HG02943 (cell line): ENCODE data around the gene HSD17B2.
"Not testable (repeated sequence)": the region's sequence is repeated elsewhere in the genome, so short reads cannot be mapped to it uniquely, and the experiment has no call there.

Experiments
- ATAC-seq: cut with Tn5 transposase; IDR thresholded peaks from one replicate; pipeline ENCODE4 v1.9.1; 2021; ENCODE audit warnings: mild to moderate bottlenecking, low read depth, moderate library complexity; ENCODE audit not compliant: unreplicated experiment

The HSD17B2 gene

DNA sequence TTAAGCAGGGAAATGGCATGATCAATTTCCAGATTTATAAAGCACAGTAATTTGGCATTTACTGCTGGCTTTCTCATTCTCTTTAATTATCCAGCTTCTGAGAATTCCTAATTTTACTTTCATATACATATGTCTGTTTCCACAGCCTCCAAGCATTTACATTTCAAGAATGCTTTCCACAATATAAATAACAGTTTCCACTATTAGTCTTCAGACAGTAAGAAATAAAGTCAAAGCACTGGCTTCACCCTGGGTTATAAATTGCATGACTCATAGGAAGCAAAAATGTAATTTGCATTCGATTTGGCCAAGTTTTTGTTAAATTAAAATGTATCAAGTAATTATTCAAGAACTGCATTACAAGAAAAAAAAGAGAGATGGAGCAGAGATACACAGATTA is 81.5 kb downstream of the HSD17B2 start:
- no peak for ATAC-seq

DNA sequence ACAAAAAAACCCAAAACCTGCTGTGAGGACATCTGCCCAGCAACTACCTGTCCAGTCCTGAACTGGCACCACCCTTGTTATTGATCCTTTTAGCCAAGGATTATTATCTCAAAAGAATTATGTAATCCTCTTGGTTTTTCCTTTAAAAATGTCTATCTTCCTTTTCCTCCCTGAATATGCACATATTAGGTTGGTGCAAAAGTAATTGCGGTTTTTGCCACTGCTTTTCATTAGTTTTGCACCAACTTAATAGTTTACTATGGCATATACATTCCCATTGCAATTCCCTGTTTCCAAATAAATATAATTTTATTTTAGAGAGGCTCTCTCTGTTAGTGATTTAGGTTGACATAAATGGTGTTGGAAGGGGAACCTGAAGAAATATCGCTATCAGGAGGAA is 83.7 kb downstream of the HSD17B2 start:
- no peak for ATAC-seq

DNA sequence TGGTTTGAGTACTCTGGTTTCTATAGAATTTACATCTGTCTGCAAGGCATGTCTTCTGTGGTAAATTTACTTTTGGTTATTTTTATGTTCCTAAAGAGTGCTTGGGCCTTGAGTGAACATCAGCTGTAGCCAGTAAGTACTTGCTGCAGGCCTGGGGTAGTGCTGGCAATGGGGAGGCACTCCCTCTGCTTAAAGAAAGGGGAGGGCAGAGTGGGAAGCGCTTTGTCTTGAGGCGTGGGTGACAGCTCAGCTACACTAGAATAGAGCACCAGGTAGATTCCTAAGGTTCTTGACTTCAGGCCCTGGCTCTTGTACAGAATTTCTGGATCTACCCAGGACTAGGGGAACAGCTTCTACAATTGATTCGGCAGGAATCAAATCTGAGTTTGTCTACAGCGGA is 84.4 kb downstream of the HSD17B2 start:
- no peak for ATAC-seq

DNA sequence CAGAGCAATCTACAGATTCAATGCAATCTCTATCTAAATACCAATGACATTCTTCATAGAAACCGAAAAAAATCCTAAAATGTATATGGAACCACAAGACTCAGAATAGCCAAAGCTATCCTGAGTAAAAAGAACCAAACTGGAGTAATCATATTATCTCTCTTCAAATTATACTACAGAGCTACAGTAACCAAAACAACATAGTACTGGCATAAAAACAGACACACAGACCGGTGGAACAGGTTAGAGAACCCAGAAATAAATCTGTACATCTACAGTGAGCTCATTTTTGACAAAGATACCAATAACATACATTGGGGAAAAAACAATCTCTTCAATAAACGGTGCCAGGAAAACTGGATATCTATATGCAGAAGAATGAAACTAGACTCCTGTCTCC is 89.6 kb downstream of the HSD17B2 start:
- ATAC-seq = no peak

DNA sequence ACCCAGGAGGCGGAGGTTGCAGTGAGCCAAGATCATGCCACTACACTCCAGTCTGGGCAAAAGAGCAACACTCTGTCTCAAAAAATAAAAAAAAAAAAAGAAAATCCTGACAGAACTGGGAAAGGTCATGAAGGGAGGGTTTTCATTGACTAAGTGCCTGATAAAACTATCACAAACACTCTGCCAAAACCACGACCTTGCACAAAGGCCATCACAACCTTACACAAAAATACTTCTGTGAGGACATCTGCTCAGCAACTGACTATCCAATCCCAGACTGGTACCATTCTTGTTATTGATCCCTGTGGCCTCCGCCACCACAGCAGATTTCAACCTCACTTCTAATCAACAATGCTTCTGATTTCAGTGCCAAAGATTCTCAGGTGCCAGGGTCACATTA is 94.8 kb downstream of the HSD17B2 start:
- ATAC-seq = no peak

DNA sequence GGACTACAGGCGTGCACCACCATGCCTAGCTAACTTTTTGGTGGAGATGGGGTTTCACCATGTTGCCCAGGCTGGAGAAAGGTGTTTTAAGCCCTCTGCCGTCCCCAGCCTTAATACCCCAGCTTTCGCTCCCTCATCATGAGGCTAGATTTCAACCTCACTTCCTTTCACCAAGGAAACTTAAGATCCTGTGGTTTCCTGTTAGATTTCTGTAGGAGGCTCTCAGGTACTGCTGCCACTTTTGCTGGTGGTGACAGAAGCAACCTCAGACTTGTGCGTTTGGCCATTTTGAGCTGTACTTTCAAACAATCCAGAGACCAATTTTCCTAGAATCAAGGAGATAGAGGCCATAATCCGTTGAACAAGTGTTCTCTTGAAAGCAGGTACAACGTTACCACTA is 98.7 kb downstream of the HSD17B2 start:
- no peak for ATAC-seq

DNA sequence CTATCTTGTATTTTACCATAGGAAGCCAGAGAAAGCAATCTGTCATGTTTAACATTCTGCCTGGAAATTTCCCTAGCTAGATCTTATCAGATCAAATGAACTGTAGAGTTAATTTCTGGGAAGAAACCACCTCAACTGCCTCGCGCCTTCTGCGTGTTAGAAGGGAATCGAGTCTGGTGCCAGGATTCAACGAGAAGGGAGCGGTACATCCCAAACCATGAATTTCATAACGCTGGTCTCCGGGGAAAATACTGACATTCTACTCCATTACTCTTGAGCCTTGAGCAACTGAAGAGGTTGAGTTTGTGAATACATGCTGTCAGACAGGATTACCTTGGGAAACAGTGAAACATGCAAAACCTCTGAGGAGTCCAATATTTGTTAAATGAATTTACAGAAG is 99.8 kb downstream of the HSD17B2 start:
- no peak for ATAC-seq

DNA sequence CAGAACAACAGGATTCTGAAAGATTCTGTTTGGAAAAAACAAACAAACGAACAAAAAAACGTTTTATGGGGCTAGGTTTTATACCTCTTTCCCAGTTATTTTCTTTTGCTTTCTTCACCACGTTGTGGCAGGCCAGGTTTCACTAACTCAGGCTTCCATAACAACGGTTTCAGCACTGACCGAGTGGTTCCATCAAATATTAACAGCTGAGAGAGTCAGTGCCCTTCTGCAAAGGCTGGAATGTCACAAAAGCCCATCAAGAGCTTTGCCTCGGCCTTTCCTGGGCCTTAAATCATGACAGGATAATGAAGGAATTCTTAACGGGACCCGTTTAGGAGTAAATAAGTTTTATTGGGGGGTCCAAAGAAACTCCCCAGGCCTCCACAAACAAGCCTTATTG is 100.8 kb downstream of the HSD17B2 start:
- ATAC-seq = no peak

DNA sequence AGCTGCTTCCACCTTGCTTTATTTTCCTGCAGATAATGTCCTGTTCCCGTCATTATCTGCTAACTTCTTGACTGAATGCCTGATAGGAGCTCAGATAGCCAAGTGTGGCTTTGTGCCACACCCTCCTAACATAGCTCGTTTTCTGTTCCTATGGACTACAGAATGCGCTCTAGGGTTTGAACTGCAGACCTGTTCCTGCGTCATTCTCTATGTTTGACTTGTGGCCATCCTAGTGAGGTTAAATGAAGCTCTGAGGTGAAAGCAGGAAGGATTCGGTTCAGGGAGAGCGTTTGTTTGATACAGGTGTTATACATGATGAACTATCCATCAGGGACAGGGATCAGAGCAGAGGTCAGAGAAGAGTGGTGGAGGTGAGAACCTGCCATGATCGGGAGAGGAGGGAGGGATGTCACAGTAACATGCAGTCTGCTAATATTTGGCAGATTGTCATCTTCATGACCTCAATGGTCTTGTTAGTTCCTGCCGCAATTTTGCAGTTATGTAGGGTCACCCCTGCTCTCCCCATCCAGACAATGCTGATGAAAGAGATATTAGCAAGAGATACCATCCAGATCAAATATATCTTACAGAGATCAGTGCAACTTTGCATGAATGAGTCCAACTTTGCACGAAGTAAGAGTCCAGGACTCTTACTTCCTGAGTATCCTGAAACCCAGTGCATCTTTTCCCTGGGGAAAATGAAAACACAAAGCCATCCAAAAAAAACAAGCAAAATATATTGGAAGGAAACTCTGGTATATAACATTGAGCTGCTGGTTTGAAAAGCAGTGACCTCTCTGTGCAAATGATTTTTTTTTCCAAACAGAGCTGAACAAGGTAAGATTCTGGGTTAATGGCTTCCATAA is 102.1 kb downstream of the HSD17B2 start:
- no peak for ATAC-seq

DNA sequence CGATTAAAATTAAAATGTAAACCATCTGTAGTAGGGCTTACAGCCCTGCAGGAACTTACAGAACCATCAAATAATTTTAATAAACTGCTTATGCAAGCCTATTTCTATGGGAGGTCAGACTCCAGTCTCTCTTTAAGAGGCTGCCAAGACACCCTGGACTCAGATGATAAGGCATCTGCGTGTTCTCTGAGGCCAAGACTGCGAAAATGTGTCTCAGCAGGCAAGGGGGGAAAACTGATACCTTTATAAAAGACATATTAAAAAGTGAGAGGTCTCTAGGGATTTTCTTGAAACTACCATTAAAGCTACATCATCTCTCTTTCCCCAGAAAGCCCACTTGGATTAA is 102.7 kb downstream of the HSD17B2 start:
- ATAC-seq = no peak

DNA sequence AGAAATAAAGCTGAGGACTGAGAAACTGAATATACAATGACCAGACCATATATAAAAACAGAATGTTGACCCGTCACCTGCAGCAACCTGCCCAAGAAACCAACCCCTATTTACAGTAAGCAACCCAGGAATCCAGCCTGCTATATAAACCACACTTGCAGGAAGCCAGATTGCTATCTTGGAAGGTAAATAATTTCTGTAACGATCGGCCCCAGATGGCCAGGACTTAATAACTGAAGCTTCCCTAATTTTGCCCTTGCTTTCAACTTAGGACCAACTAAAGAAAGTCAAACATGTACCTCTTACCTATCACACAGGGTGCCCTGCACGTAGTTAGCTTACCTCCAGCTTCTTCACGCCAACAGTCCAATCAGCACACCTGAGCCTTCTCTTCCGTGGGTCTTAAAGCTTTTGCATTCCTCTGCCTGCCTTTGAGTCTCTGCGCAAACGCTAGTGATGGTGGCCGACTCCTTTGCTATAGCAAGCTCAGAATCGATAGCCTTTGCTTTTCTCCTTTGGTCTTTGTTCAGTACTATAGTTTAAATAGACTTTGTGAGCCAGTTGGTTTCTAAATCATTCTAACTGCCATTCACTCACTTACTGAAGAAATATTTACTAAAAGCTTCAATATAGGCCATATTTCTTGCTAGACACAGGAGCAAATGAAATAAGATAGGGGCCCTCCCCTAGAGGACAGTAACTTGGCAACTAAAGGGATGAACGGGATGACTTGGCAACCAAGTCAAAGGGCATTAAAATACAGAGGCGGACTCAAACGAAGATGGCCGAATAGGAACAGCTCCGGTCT is 103.6 kb downstream of the HSD17B2 start:
- no peak for ATAC-seq

DNA sequence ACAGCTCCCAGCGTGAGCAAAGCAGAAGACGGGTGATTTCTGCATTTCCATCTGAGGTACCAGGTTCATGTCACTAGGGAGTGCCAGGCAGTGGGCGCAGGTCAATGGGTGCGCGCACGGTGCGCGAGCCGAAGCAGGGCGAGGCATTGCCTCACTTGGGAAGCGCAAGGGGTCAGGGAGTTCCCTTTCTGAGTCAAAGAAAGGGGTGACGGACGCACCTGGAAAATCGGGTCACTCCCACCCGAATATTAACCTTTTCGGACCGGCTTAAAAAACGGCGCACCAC is 104.2 kb downstream of the HSD17B2 start:
- not testable (repeated sequence) for ATAC-seq

DNA sequence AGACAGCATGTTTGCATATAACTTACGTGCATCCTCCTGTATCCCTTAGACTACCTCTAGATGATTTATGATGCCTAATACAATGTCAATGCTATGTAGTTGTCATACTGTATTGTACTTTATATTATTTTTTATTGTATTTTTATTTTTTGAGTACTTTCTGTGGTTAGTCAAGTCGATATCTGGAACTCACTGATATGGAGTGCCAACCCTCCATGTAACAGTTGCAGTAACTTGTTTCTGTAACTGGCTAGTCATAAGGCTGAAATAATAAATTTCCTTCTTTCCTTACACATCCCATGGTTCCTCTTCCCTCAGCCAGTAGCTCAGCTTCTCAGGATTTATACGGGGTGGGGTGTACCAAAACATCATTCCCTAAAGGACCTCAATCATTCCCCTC is 111.5 kb downstream of the HSD17B2 start:
- ATAC-seq = no peak

DNA sequence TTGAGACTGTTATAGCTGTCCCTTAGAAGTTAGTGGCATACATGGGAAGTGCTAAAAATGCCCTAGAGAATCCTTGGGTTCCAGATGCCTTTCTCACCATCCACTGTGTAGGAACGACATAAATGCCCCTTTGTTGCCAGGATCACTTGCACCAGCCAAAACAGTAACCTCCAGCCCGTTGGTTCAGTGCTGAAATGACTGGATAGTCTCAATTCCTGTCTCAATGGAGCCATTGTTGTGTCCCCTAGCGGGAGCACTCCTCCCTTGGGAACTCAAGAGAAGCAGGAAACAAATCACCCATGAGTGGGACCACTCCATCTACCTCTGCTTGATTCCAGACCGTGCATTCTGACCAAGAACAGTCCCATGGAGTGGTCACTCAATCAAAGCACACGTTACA is 111.9 kb downstream of the HSD17B2 start:
- ATAC-seq = no peak

DNA sequence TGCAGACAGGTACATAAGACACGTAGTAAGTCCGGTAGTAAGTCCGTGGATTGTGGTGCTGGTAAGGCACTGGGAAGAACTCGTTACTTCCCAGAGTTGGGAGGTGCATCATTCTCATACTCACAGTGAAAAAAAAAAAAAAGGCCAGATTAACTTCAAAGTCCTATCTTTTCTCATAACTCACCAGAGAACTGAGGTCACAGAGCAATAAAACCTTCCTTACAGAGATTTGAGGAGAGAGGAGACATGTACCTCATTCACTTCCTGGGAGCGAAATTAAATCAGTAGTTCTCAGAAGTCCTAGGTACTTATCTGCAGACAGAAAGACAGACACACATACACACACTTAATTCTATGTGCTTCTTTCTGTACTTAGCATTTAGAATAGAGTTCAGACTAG is 112.5 kb downstream of the HSD17B2 start:
- ATAC-seq = no peak
